GM18519 (cell line): ENCODE measurements around the gene PCDH10.
"Not testable (repeated sequence)": the region's sequence is repeated elsewhere in the genome, so short reads cannot be mapped to it uniquely, and the experiment has no call there.

Experiments used
- ATAC-seq: cut with Tn5 transposase; IDR thresholded peaks from one replicate; pipeline ENCODE4 v1.9.1; 2021; ENCODE audit warnings: mild to moderate bottlenecking, moderate library complexity; ENCODE audit not compliant: unreplicated experiment, low FRiP score

The PCDH10 gene

GRCh38 chr4:133208694-133209285 lies 59.7 kb downstream of the PCDH10 start:
- ATAC-seq = no peak

GRCh38 chr4:133233922-133234321 lies 84.8 kb downstream of the PCDH10 start:
- no peak for ATAC-seq

- ATAC-seq = not testable (repeated sequence)
Measured at GRCh38 chr4:133240451-133240850, 91.4 kb downstream of the PCDH10 start.
